Measurements from ENCODE around the gene NOTCH4.
"Not testable (repeated sequence)": the region's sequence is repeated elsewhere in the genome, so short reads cannot be mapped to it uniquely, and the experiment has no call there.

NOTCH4 gene

GRCh38 chr6:32192608-32193039 lies 31.2 kb downstream of the NOTCH4 start, which contains the start of gene GPSM3:
GPSM3 (minus strand) TSS chr6:32192643; CDS start chr6:32192513, 130 bp downstream.
- peaks cover 44% of the 10 kb centered on the region for H3K4me1 ChIP-seq (ENCODE audit: insufficient read depth, low read length)
- no peak within 1 kb of the TSS; the same call in 1 of the 2 replicates for H3K9ac ChIP-seq (ENCODE audit: low read depth, low read length)
- H3K36me3 ChIP-seq (ENCODE audit: insufficient read depth, low read length): peaks cover 6% of the 10 kb centered on the region
- no peaks in the 10 kb centered on the region for H3K9me3 ChIP-seq (ENCODE audit: insufficient read depth, low read depth, low read length)
- 39% methylated on average over 3 of the region's 5 CpGs for WGBS
- H3K27ac ChIP-seq (ENCODE audit: low read depth, low read length): peak within 1 kb of the TSS; percentile 62; the same call in 1 of the 2 replicates
- peak within 1 kb of the TSS; percentile 28; the same call in 1 of the 2 replicates for H3K4me3 ChIP-seq (ENCODE audit: low read length)
- H3K27me3 ChIP-seq (ENCODE audit: insufficient read depth, low read length): no peaks in the 10 kb centered on the region

GRCh38 chr6:32191696-32192607 lies 31.9 kb downstream of the NOTCH4 start:
- peak overlapping the region; percentile 62; the same call in 1 of the 2 replicates for H3K27ac ChIP-seq (ENCODE audit: low read depth, low read length)
- WGBS: 89% methylated on average over 14 of the region's 15 CpGs
- peaks cover 38% of the 10 kb centered on the region for H3K4me1 ChIP-seq (ENCODE audit: insufficient read depth, low read length)
- no peak overlapping the region for H3K4me3 ChIP-seq (ENCODE audit: low read length)
- H3K9me3 ChIP-seq (ENCODE audit: insufficient read depth, low read depth, low read length): no peaks in the 10 kb centered on the region
- H3K9ac ChIP-seq (ENCODE audit: low read depth, low read length): no peak overlapping the region; the same call in 1 of the 2 replicates
- H3K27me3 ChIP-seq (ENCODE audit: insufficient read depth, low read length): no peaks in the 10 kb centered on the region
- H3K36me3 ChIP-seq (ENCODE audit: insufficient read depth, low read length): peaks cover 12% of the 10 kb centered on the region

- 90% methylated on average over 6 of the region's 8 CpGs for WGBS
- H3K4me1 ChIP-seq (ENCODE audit: insufficient read depth, low read length): peaks cover 32% of the 10 kb centered on the region
- peak overlapping the region; percentile 77 for H3K4me3 ChIP-seq (ENCODE audit: low read length)
- no peaks in the 10 kb centered on the region for H3K9me3 ChIP-seq (ENCODE audit: insufficient read depth, low read depth, low read length)
- peak overlapping the region; percentile 61 for H3K27ac ChIP-seq (ENCODE audit: low read depth, low read length)
- no peaks in the 10 kb centered on the region for H3K27me3 ChIP-seq (ENCODE audit: insufficient read depth, low read length)
- H3K9ac ChIP-seq (ENCODE audit: low read depth, low read length): no peak overlapping the region
- H3K36me3 ChIP-seq (ENCODE audit: insufficient read depth, low read length): peaks cover 21% of the 10 kb centered on the region
Measured at GRCh38 chr6:32190911-32191677, 32.8 kb downstream of the NOTCH4 start.

GRCh38 chr6:32190054-32190851 lies 33.6 kb downstream of the NOTCH4 start, which contains the start of gene PBX2:
PBX2 (minus strand) TSS chr6:32190202; CDS start chr6:32189915, 287 bp downstream.
- Histone ChIP-seq H3K27me3 (ENCODE audit: insufficient read depth, low read length) (no peaks in the 10 kb centered on the region), H3K4me1 (ENCODE audit: insufficient read depth, low read length) (peaks cover 32% of the 10 kb centered on the region), H3K9me3 (ENCODE audit: insufficient read depth, low read depth, low read length) (no peaks in the 10 kb centered on the region), H3K9ac (ENCODE audit: low read depth, low read length) (peak within 1 kb of the TSS; percentile 75), H3K36me3 (ENCODE audit: insufficient read depth, low read length) (peaks cover 25% of the 10 kb centered on the region), H3K4me3 (ENCODE audit: low read length) (peak within 1 kb of the TSS; percentile 77), H3K27ac (ENCODE audit: low read depth, low read length) (peak within 1 kb of the TSS; percentile 83)
- 1% methylated on average over 20 of the region's 23 CpGs for WGBS

- no peaks in the 10 kb centered on the region for H3K9me3 ChIP-seq (ENCODE audit: insufficient read depth, low read depth, low read length)
- peak overlapping the region; percentile 75 for H3K9ac ChIP-seq (ENCODE audit: low read depth, low read length)
- peaks cover 27% of the 10 kb centered on the region for H3K4me1 ChIP-seq (ENCODE audit: insufficient read depth, low read length)
- H3K36me3 ChIP-seq (ENCODE audit: insufficient read depth, low read length): peaks cover 25% of the 10 kb centered on the region
- no peaks in the 10 kb centered on the region for H3K27me3 ChIP-seq (ENCODE audit: insufficient read depth, low read length)
- WGBS: 18% methylated on average over 13 of the region's 23 CpGs
- peak overlapping the region; percentile 77 for H3K4me3 ChIP-seq (ENCODE audit: low read length)
- H3K27ac ChIP-seq (ENCODE audit: low read depth, low read length): peak overlapping the region; percentile 68
Measured at GRCh38 chr6:32189742-32190053, 34.2 kb downstream of the NOTCH4 start.

GRCh38 chr6:32189069-32189741 lies 34.7 kb downstream of the NOTCH4 start:
- 11% methylated on average over 10 of the region's 10 CpGs for WGBS
- Histone ChIP-seq H3K27ac (ENCODE audit: low read depth, low read length) (peak overlapping the region; percentile 68), H3K9me3 (ENCODE audit: insufficient read depth, low read depth, low read length) (no peaks in the 10 kb centered on the region), H3K4me1 (ENCODE audit: insufficient read depth, low read length) (peaks cover 22% of the 10 kb centered on the region), H3K4me3 (ENCODE audit: low read length) (peak overlapping the region; percentile 77), H3K9ac (ENCODE audit: low read depth, low read length) (peak overlapping the region; percentile 75), H3K36me3 (ENCODE audit: insufficient read depth, low read length) (peaks cover 25% of the 10 kb centered on the region), H3K27me3 (ENCODE audit: insufficient read depth, low read length) (no peaks in the 10 kb centered on the region)

GRCh38 chr6:32188381-32189068 lies 35.3 kb downstream of the NOTCH4 start:
- Histone ChIP-seq H3K4me3 (ENCODE audit: low read length) (peak overlapping the region; percentile 77), H3K9ac (ENCODE audit: low read depth, low read length) (peak overlapping the region; percentile 75), H3K36me3 (ENCODE audit: insufficient read depth, low read length) (peaks cover 26% of the 10 kb centered on the region), H3K4me1 (ENCODE audit: insufficient read depth, low read length) (peaks cover 21% of the 10 kb centered on the region), H3K9me3 (ENCODE audit: insufficient read depth, low read depth, low read length) (no peaks in the 10 kb centered on the region), H3K27me3 (ENCODE audit: insufficient read depth, low read length) (no peaks in the 10 kb centered on the region), H3K27ac (ENCODE audit: low read depth, low read length) (peak overlapping the region; percentile 68)
- WGBS: 46% methylated on average over 12 of the region's 13 CpGs

- not testable (repeated sequence) for H3K27me3 ChIP-seq (ENCODE audit: insufficient read depth, low read length); H3K27ac ChIP-seq (ENCODE audit: low read depth, low read length); H3K9me3 ChIP-seq (ENCODE audit: insufficient read depth, low read depth, low read length); H3K9ac ChIP-seq (ENCODE audit: low read depth, low read length)
- peak overlapping the region; percentile 77 for H3K4me3 ChIP-seq (ENCODE audit: low read length)
- WGBS: 88% methylated on average over 15 of the region's 18 CpGs
- peaks cover 17% of the 10 kb centered on the region for H3K4me1 ChIP-seq (ENCODE audit: insufficient read depth, low read length)
- peaks cover 33% of the 10 kb centered on the region for H3K36me3 ChIP-seq (ENCODE audit: insufficient read depth, low read length)
Measured at GRCh38 chr6:32187725-32188380, 36.0 kb downstream of the NOTCH4 start.

GRCh38 chr6:32187009-32187709 lies 36.7 kb downstream of the NOTCH4 start:
- Histone ChIP-seq H3K4me1 (ENCODE audit: insufficient read depth, low read length) (peaks cover 13% of the 10 kb centered on the region; the same call in 1 of the 2 replicates), H3K27me3 (ENCODE audit: insufficient read depth, low read length) (no peaks in the 10 kb centered on the region), H3K9ac (ENCODE audit: low read depth, low read length) (no peak overlapping the region), H3K4me3 (ENCODE audit: low read length) (no peak overlapping the region), H3K27ac (ENCODE audit: low read depth, low read length) (no peak overlapping the region), H3K36me3 (ENCODE audit: insufficient read depth, low read length) (peaks cover 40% of the 10 kb centered on the region), H3K9me3 (ENCODE audit: insufficient read depth, low read depth, low read length) (no peaks in the 10 kb centered on the region)
- 95% methylated on average over 12 of the region's 12 CpGs for WGBS
